Testis (tissue), 2 donors: ENCODE data around the gene TLX2.
"Not testable (repeated sequence)": the region's sequence is repeated elsewhere in the genome, so short reads cannot be mapped to it uniquely, and the experiment has no call there.

Experiments
- CTCF ChIP-seq, 3 experiments: fragments of 450-650 bp in 2 of 3; fragments of 200-600 bp in 1 of 3; sonication (generic) in 1 of 3; IDR thresholded peaks; one replicate each; pipeline ENCODE4 v1.5.1; 2016 to 2019; ENCODE audit warnings: antibody characterized with exemption in 3 of 3, mild to moderate bottlenecking in 2 of 3, moderate library complexity in 1 of 3
- POLR2A ChIP-seq: fragments of 450-650 bp; IDR thresholded peaks from one replicate; pipeline ENCODE4 v1.6.1; 2017; ENCODE audit warnings: antibody characterized with exemption, mild to moderate bottlenecking, moderate library complexity

GRCh38 chr2:74470742-74471141, 43.5 kb upstream of the TLX2 start:
- not testable (repeated sequence) for TF ChIP-seq CTCF (IDR thresholded peaks at IDR 0.05); POLR2A
